Caco-2 (cell line): ENCODE data around the gene DCAF5. TPM values are rescaled to one million over a fixed set of nuclear protein-coding genes. Genes with fewer than 3 reads are reported as not detected.

Experiments
- BruUV-seq: library from RNA; stranded (reverse); fragments of 400-500 nt; replicated peaks from 2 replicates; lab custom pipeline; 2021; lab: Mats Ljungman, UMichigan
- CTCF ChIA-PET: fragments of 300-600 bp; sonication (Branson Sonifier 250); formaldehyde crosslinking; loops from one replicate; lab custom pipeline; 2022; ENCODE audit warnings: antibody characterized with exemption; lab: Charles Lee
- POLR2A ChIA-PET: fragments of 300-600 bp; sonication (Branson Sonifier 250); formaldehyde crosslinking; loops from one replicate; lab custom pipeline; 2022; ENCODE audit warnings: antibody characterized with exemption; lab: Charles Lee
- DNase-seq, 2 experiments: peaks; one replicate each; pipeline versions ENCODE4 v3.0.0 to v3.0.0-alpha.2; 2020 to 2022
- H3K27me3 ChIP-seq: replicated peaks from 2 replicates; pipeline ENCODE4 v1.6.0; 2011; ENCODE audit warnings: low read length; ENCODE audit not compliant: control insufficient read depth, insufficient read depth
- H3K36me3 ChIP-seq: 2 replicates; pipeline ENCODE4 v1.5.1; 2011; ENCODE audit warnings: low read length; ENCODE audit not compliant: control insufficient read depth, insufficient read depth
- H3K4me1 ChIP-seq: fragments of 250-450 bp; sonication (Bioruptor Pico); 2 replicates; pipeline ENCODE4 v1.5.1; 2020; ENCODE audit warnings: mild to moderate bottlenecking
- H3K4me3 ChIP-seq: 2 replicates; pipeline ENCODE4 v1.5.1; 2011; ENCODE audit warnings: low read depth, mild to moderate bottlenecking, control low read depth, low read length
- H3K9me3 ChIP-seq: fragments of 250-450 bp; sonication (Bioruptor Pico); 2 replicates; pipeline ENCODE4 v1.5.1; 2020; ENCODE audit warnings: mild to moderate bottlenecking, moderate library complexity
- H3K27ac Mint-ChIP-seq: one replicate; pipeline ENCODE4 v1.8.0; 2022; ENCODE audit warnings: mixed read lengths; ENCODE audit not compliant: unreplicated experiment
- H3K27me3 Mint-ChIP-seq: one replicate; pipeline ENCODE4 v1.8.0; 2022; ENCODE audit warnings: mixed read lengths; ENCODE audit not compliant: insufficient read depth, unreplicated experiment
- H3K36me3 Mint-ChIP-seq: one replicate; pipeline ENCODE4 v1.8.0; 2022; ENCODE audit warnings: mild to moderate bottlenecking, mixed read lengths; ENCODE audit not compliant: insufficient read depth, unreplicated experiment
- H3K4me1 Mint-ChIP-seq: one replicate; pipeline ENCODE4 v1.8.0; 2022; ENCODE audit warnings: low read depth, mixed read lengths; ENCODE audit not compliant: unreplicated experiment
- H3K4me3 Mint-ChIP-seq: one replicate; pipeline ENCODE4 v1.8.0; 2022; ENCODE audit warnings: mild to moderate bottlenecking, moderate library complexity, mixed read lengths; ENCODE audit not compliant: unreplicated experiment
- H3K9me3 Mint-ChIP-seq: one replicate; pipeline ENCODE4 v1.8.0; 2022; ENCODE audit warnings: mixed read lengths; ENCODE audit not compliant: unreplicated experiment
- intact Hi-C: fragments of 100-400 bp; cut with micrococcal nuclease; formaldehyde crosslinking; loops from one replicate; pipeline ENCODE4 v1.10.0; 2022; ENCODE audit not compliant: unreplicated experiment
- total RNA-seq: library from RNA; stranded (reverse); gene quantifications from 2 replicates; pipeline ENCODE4 v1.2.3, GENCODE V29; 2022
- TF ChIP-seq, protein P1 (sequence below), 2 experiments: fragments of 200-600 bp in 1 of 2; IDR thresholded peaks; 1 replicate in 1 of 2; 2 replicates in 1 of 2; pipeline versions ENCODE4 v1.5.1 to v1.8.0; 2011 to 2022; ENCODE audit warnings: antibody characterized with exemption in 1 of 2, control low read depth in 1 of 2, inconsistent platforms in 1 of 2, low read depth in 1 of 2, low read length in 1 of 2, mild to moderate bottlenecking in 1 of 2, moderate library complexity in 1 of 2; ENCODE audit not compliant: insufficient read depth in 1 of 2, severe bottlenecking in 1 of 2, unreplicated experiment in 1 of 2

DCAF5 gene
- total RNA-seq, 1 experiment from 2014 or later, result 34.8 TPM

DNA sequence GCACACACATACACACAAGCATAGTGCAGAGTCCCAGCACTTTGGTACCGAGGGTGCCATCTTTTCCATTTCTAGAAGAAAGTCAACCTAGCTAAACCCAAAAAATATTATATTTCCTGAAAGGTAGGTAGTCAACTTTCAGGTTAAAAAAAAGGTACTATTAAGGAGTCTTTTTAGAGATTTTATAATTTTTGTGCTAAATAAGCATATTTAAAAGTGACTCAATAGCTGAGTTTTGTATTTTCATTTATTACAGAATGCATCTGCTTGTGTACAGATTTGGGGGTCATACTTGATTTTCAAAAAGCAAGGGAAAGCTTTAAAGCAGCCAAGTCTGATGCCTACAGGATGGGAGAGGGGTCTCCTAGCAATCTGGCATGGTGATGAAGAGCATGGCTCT is 34.6 kb downstream of the DCAF5 start:
- Histone ChIP-seq H3K4me3 (no peak overlapping the region), H3K36me3 (peaks cover 4% of the 10 kb centered on the region; the same call in 1 of the 2 replicates), H3K4me1 (no peaks in the 10 kb centered on the region), H3K27me3 (no peaks in the 10 kb centered on the region), H3K9me3 (no peaks in the 10 kb centered on the region)
- Mint-ChIP-seq H3K27me3 (no peaks in the 10 kb centered on the region), H3K9me3 (no peaks in the 10 kb centered on the region), H3K4me1 (no peaks in the 10 kb centered on the region), H3K36me3 (peaks cover 10% of the 10 kb centered on the region), H3K27ac (no peak overlapping the region), H3K4me3 (no peak overlapping the region)
- intact Hi-C loops, result no loop called here
- POLR2A ChIA-PET, result no interaction called here
- CTCF ChIA-PET, result no interaction called here
- DNase-seq, result no peak
- TF ChIP-seq, protein P1, sequence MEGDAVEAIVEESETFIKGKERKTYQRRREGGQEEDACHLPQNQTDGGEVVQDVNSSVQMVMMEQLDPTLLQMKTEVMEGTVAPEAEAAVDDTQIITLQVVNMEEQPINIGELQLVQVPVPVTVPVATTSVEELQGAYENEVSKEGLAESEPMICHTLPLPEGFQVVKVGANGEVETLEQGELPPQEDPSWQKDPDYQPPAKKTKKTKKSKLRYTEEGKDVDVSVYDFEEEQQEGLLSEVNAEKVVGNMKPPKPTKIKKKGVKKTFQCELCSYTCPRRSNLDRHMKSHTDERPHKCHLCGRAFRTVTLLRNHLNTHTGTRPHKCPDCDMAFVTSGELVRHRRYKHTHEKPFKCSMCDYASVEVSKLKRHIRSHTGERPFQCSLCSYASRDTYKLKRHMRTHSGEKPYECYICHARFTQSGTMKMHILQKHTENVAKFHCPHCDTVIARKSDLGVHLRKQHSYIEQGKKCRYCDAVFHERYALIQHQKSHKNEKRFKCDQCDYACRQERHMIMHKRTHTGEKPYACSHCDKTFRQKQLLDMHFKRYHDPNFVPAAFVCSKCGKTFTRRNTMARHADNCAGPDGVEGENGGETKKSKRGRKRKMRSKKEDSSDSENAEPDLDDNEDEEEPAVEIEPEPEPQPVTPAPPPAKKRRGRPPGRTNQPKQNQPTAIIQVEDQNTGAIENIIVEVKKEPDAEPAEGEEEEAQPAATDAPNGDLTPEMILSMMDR (IDR thresholded peaks at IDR 0.05; ENCODE audit: insufficient read depth in 1 of 2, low read depth in 1 of 2, low read length in 1 of 2, severe bottlenecking in 1 of 2, unreplicated experiment in 1 of 2), result no peak
- no TSS peak for BruUV-seq

DNA sequence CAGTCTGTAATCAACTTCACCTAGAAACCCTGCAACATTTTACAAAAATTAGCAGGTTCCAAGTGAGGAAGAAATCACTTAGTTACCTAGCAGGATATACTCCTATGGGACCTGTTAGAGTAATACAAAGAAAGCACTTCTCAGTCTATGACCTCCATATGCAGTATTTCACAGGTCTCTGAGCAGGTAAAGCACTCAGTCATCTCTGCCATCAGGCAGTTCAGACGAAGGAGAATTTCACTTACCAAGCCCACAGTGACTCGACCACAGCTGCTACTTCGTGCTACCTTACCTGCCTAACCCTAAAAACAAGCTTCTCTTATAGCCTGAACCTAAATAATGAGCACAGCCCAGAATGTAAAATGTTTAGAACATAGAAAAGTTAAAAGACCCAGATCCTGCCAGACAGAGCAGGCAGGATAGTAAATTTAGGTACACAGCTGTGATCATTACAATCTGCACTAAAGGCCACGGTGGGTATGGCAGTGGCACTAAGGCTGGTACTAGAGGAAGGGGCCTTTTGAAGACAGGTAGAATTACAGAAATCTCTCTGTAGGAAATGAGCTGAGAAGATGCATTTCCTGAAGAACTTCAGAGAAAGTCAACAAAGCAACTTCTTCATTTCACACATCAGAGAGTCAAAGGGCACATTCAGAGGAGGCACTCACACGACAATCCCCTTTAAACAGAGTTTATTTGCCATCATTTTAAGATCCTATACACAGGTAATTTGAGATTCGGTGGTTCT is 35.7 kb downstream of the DCAF5 start:
- H3K4me3 Mint-ChIP-seq, result no peak overlapping the region
- H3K4me1 Mint-ChIP-seq, result no peaks in the 10 kb centered on the region
- H3K36me3 Mint-ChIP-seq, result peaks cover 10% of the 10 kb centered on the region
- Histone ChIP-seq H3K36me3 (peaks cover 4% of the 10 kb centered on the region; the same call in 1 of the 2 replicates), H3K9me3 (no peaks in the 10 kb centered on the region), H3K4me3 (no peak overlapping the region), H3K4me1 (no peaks in the 10 kb centered on the region), H3K27me3 (no peaks in the 10 kb centered on the region)
- H3K27ac Mint-ChIP-seq, result no peak overlapping the region
- TF ChIP-seq, protein P1 (IDR thresholded peaks at IDR 0.05; ENCODE audit: insufficient read depth in 1 of 2, low read depth in 1 of 2, low read length in 1 of 2, severe bottlenecking in 1 of 2, unreplicated experiment in 1 of 2), result no peak
- DNase-seq, result no peak
- H3K9me3 Mint-ChIP-seq, result no peaks in the 10 kb centered on the region
- H3K27me3 Mint-ChIP-seq, result no peaks in the 10 kb centered on the region
- POLR2A ChIA-PET, result no interaction called here
- CTCF ChIA-PET, result no interaction called here
- BruUV-seq, result no TSS peak
- intact Hi-C loops, result no loop called here

DNA sequence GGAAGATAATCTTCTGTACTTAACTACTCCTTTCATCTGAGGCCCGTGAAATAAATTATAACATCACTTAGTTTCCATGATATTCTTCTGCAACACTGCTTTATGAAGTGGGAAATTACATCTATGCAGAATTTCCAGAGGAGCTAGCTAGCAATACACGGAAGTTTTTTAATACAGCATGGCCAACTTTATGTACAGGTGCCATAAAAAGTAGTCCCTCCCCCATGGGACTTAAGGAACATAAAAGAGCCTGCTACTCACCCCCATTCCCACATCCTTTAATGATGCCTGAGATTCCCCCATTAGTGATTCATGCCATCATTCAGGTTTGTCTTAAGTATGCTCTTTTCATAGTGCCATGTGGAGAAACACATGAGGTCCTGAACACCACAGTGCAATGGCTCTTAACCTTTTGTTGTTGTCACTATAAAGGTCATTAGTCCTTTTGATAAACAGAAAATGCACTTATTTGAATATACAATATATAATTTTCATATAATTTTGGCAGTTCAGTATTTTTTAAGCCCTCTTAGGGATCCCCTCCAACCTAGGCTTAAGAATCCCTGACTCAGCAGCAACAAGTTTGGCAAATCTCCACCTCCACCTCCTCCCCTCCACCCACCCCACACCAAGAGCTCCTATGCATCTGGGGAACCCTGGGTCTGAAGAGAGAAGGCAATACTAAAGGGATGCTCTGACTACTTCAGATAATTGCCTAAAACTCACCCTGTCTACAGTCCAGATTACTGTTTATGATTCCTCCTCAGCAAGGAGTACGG is 37.3 kb downstream of the DCAF5 start:
- H3K9me3 Mint-ChIP-seq, result no peaks in the 10 kb centered on the region
- Histone ChIP-seq H3K9me3 (no peaks in the 10 kb centered on the region), H3K36me3 (peaks cover 4% of the 10 kb centered on the region; the same call in 1 of the 2 replicates), H3K27me3 (no peaks in the 10 kb centered on the region), H3K4me3 (no peak overlapping the region), H3K4me1 (no peaks in the 10 kb centered on the region)
- intact Hi-C loops, result no loop called here
- no TSS peak for BruUV-seq
- ChIA-PET POLR2A (no interaction called here), CTCF (no interaction called here)
- H3K4me1 Mint-ChIP-seq, result no peaks in the 10 kb centered on the region
- no peak overlapping the region for H3K4me3 Mint-ChIP-seq
- DNase-seq, result no peak
- peaks cover 19% of the 10 kb centered on the region for H3K36me3 Mint-ChIP-seq
- H3K27ac Mint-ChIP-seq, result no peak overlapping the region
- H3K27me3 Mint-ChIP-seq, result no peaks in the 10 kb centered on the region
- TF ChIP-seq, protein P1 (IDR thresholded peaks at IDR 0.05; ENCODE audit: insufficient read depth in 1 of 2, low read depth in 1 of 2, low read length in 1 of 2, severe bottlenecking in 1 of 2, unreplicated experiment in 1 of 2), result no peak
